Osteocyte (in vitro differentiated cells): ENCODE measurements around the gene NPY2R. TPM values are rescaled to one million over a fixed set of nuclear protein-coding genes. Genes with fewer than 3 reads are reported as not detected.

Source experiments
- DNase-seq: peaks from one replicate; pipeline ENCODE4 v3.0.0; 2021; ENCODE audit warnings: mixed read lengths; ENCODE audit not compliant: unreplicated experiment; ENCODE audit errors: extremely low spot score
- H3K27ac Mint-ChIP-seq: one replicate; pipeline ENCODE4 v1.8.0; 2021; ENCODE audit warnings: mild to moderate bottlenecking, mixed read lengths; ENCODE audit not compliant: unreplicated experiment
- H3K27me3 Mint-ChIP-seq: one replicate; pipeline ENCODE4 v1.8.0; 2021; ENCODE audit warnings: mixed read lengths; ENCODE audit not compliant: unreplicated experiment
- H3K36me3 Mint-ChIP-seq: one replicate; pipeline ENCODE4 v1.8.0; 2021; ENCODE audit warnings: mixed read lengths; ENCODE audit not compliant: unreplicated experiment
- H3K4me1 Mint-ChIP-seq: one replicate; pipeline ENCODE4 v1.8.0; 2021; ENCODE audit warnings: mixed read lengths; ENCODE audit not compliant: unreplicated experiment
- H3K4me3 Mint-ChIP-seq: one replicate; pipeline ENCODE4 v1.8.0; 2021; ENCODE audit warnings: mild to moderate bottlenecking, moderate library complexity, mixed read lengths; ENCODE audit not compliant: unreplicated experiment
- H3K9me3 Mint-ChIP-seq: one replicate; pipeline ENCODE4 v1.8.0; 2021; ENCODE audit warnings: mixed read lengths; ENCODE audit not compliant: unreplicated experiment
- CTCF ChIP-seq: fragments of 200-600 bp; sonication (generic); IDR thresholded peaks from 2 replicates; pipeline ENCODE4 v1.5.0; 2021; ENCODE audit warnings: antibody characterized with exemption, mild to moderate bottlenecking, moderate library complexity
- total RNA-seq: library from RNA; stranded (reverse); gene quantifications from 2 replicates; pipeline ENCODE4 v1.2.1, GENCODE V29; 2021

The NPY2R gene
- total RNA-seq, 1 donor from 2014 or later = not detected

GRCh38 chr4:155265113-155265512 is 56.7 kb downstream of the NPY2R start:
- Mint-ChIP-seq H3K4me3 (no peak overlapping the region), H3K27me3 (peaks cover 14% of the 10 kb centered on the region), H3K9me3 (no peaks in the 10 kb centered on the region), H3K4me1 (no peaks in the 10 kb centered on the region), H3K36me3 (no peaks in the 10 kb centered on the region), H3K27ac (no peak overlapping the region)
- no peak for TF ChIP-seq CTCF
- no peak for DNase-seq

Other genes starting within 250 kb of the NPY2R start
- 15.8 and 17.9 TPM in 2 replicates for gene MAP9, start 168.3 kb downstream of the NPY2R start, total RNA-seq